IPS DF 6.9 (cell line): ENCODE data around the gene MEGF11.
A peak's percentile ranks its signal among the peaks of the same experiment; 100 is the strongest.

Experiments
- DNase-seq: peaks from one replicate; pipeline ENCODE4 v3.0.0-alpha.2; 2013; ENCODE audit warnings: low read depth, low spot score
- H3K27ac ChIP-seq: one replicate; pipeline ENCODE4 v1.5.1; 2013; ENCODE audit warnings: low read length, control low read depth
- H3K27me3 ChIP-seq: 2 replicates; pipeline ENCODE4 v1.6.1; 2013; ENCODE audit warnings: mild to moderate bottlenecking, low read length; ENCODE audit not compliant: control insufficient read depth, insufficient read depth
- H3K36me3 ChIP-seq: 2 replicates; pipeline ENCODE4 v1.6.1; 2013; ENCODE audit warnings: low read length; ENCODE audit not compliant: control insufficient read depth, insufficient read depth
- H3K4me1 ChIP-seq: 2 replicates; pipeline ENCODE4 v1.6.1; 2013; ENCODE audit warnings: low read length; ENCODE audit not compliant: control insufficient read depth, insufficient read depth
- H3K4me3 ChIP-seq: 2 replicates; pipeline ENCODE4 v1.5.1; 2013; ENCODE audit warnings: mild to moderate bottlenecking, low read length
- H3K9me3 ChIP-seq: 2 replicates; pipeline ENCODE4 v1.6.1; 2013; ENCODE audit warnings: low read length, inconsistent platforms; ENCODE audit not compliant: control insufficient read depth, insufficient read depth
- WGBS: extraction: QIAGEN DNeasy Blood & Tissue Kit; methylation state at CpG from one replicate; pipeline ENCODE4 v1.1.7; 2013; ENCODE audit warnings: mixed read lengths, missing lambda C conversion rate; ENCODE audit not compliant: insufficient read length, insufficient coverage; 5-methylcytosine and 5-hydroxymethylcytosine counted together

MEGF11 gene

GRCh38 chr15:66156310-66156975, 97.1 kb downstream of the MEGF11 start:
- Histone ChIP-seq H3K4me3 (no peak overlapping the region), H3K27ac (no peak overlapping the region)
- no peak for DNase-seq

GRCh38 chr15:66155065-66155464, 98.5 kb downstream of the MEGF11 start:
- Histone ChIP-seq H3K4me3 (no peak overlapping the region), H3K36me3 (no peaks in the 10 kb centered on the region), H3K4me1 (no peaks in the 10 kb centered on the region), H3K27me3 (no peaks in the 10 kb centered on the region), H3K9me3 (no peaks in the 10 kb centered on the region), H3K27ac (no peak overlapping the region)
- WGBS = no CpG with 5 or more reads among the region's 5 CpGs
- no peak for DNase-seq

More at GRCh38 chr15:66156310-66156975, 97.1 kb downstream of the MEGF11 start:
- Histone ChIP-seq H3K36me3 (no peaks in the 10 kb centered on the region), H3K4me1 (0 out of 2 replicates have a peak, but pooled peaks cover 2% of the 10 kb centered on the region), H3K27me3 (no peaks in the 10 kb centered on the region), H3K9me3 (no peaks in the 10 kb centered on the region)
- WGBS = no CpG with 5 or more reads among the region's 10 CpGs

GRCh38 chr15:66154581-66154980, 99.0 kb downstream of the MEGF11 start:
- DNase-seq = no peak
- Histone ChIP-seq H3K36me3 (no peaks in the 10 kb centered on the region), H3K4me1 (no peaks in the 10 kb centered on the region), H3K9me3 (no peaks in the 10 kb centered on the region), H3K4me3 (no peak overlapping the region), H3K27me3 (no peaks in the 10 kb centered on the region), H3K27ac (no peak overlapping the region)
- no CpG with 5 or more reads among the region's 4 CpGs for WGBS

- no peak for DNase-seq
- no CpG with 5 or more reads among the region's 15 CpGs for WGBS
- Histone ChIP-seq H3K27me3 (no peaks in the 10 kb centered on the region), H3K4me3 (no peak overlapping the region), H3K4me1 (no peaks in the 10 kb centered on the region), H3K27ac (no peak overlapping the region), H3K36me3 (no peaks in the 10 kb centered on the region), H3K9me3 (no peaks in the 10 kb centered on the region)
Observed at GRCh38 chr15:66153549-66154415, 99.8 kb downstream of the MEGF11 start.

GRCh38 chr15:66152650-66153049, 100.9 kb downstream of the MEGF11 start:
- H3K27me3 ChIP-seq = no peaks in the 10 kb centered on the region
- no peak overlapping the region for H3K4me3 ChIP-seq
- no peak for DNase-seq
- no peaks in the 10 kb centered on the region for H3K4me1 ChIP-seq
- no peak overlapping the region for H3K27ac ChIP-seq
- WGBS = no CpG with 5 or more reads among the region's 10 CpGs
- no peaks in the 10 kb centered on the region for H3K9me3 ChIP-seq
- H3K36me3 ChIP-seq = no peaks in the 10 kb centered on the region

GRCh38 chr15:66151809-66152208, 101.7 kb downstream of the MEGF11 start:
- no peaks in the 10 kb centered on the region for H3K9me3 ChIP-seq
- H3K36me3 ChIP-seq = no peaks in the 10 kb centered on the region
- H3K4me1 ChIP-seq = no peaks in the 10 kb centered on the region
- H3K27me3 ChIP-seq = no peaks in the 10 kb centered on the region
- no peak overlapping the region for H3K4me3 ChIP-seq
- DNase-seq = peak; percentile 16
- no peak overlapping the region for H3K27ac ChIP-seq
- WGBS = no CpG with 5 or more reads among the region's 7 CpGs

GRCh38 chr15:66149871-66150270, 103.7 kb downstream of the MEGF11 start:
- no CpG with 5 or more reads among the region's 9 CpGs for WGBS
- Histone ChIP-seq H3K4me3 (no peak overlapping the region), H3K9me3 (no peaks in the 10 kb centered on the region), H3K27ac (no peak overlapping the region), H3K27me3 (no peaks in the 10 kb centered on the region), H3K36me3 (no peaks in the 10 kb centered on the region), H3K4me1 (no peaks in the 10 kb centered on the region)
- no peak for DNase-seq

- Histone ChIP-seq H3K4me1 (no peaks in the 10 kb centered on the region; the same call in 1 of the 2 replicates), H3K27me3 (no peaks in the 10 kb centered on the region), H3K36me3 (no peaks in the 10 kb centered on the region), H3K9me3 (no peaks in the 10 kb centered on the region), H3K27ac (no peak overlapping the region), H3K4me3 (no peak overlapping the region)
- WGBS = no CpG with 5 or more reads among the region's 2 CpGs
- DNase-seq = no peak
Observed at GRCh38 chr15:66148187-66148586, 105.4 kb downstream of the MEGF11 start.

GRCh38 chr15:66147440-66147839, 106.1 kb downstream of the MEGF11 start:
- no peaks in the 10 kb centered on the region for H3K27me3 ChIP-seq
- H3K4me1 ChIP-seq = no peaks in the 10 kb centered on the region; the same call in 1 of the 2 replicates
- H3K27ac ChIP-seq = no peak overlapping the region
- no peaks in the 10 kb centered on the region for H3K36me3 ChIP-seq
- DNase-seq = no peak
- no peaks in the 10 kb centered on the region for H3K9me3 ChIP-seq
- WGBS = no CpG with 5 or more reads among the region's 3 CpGs
- H3K4me3 ChIP-seq = no peak overlapping the region

- no peaks in the 10 kb centered on the region for H3K27me3 ChIP-seq
- no peak overlapping the region for H3K27ac ChIP-seq
- H3K36me3 ChIP-seq = no peaks in the 10 kb centered on the region
- no peaks in the 10 kb centered on the region for H3K9me3 ChIP-seq
- no peak for DNase-seq
- no CpG with 5 or more reads among the region's 6 CpGs for WGBS
- no peaks in the 10 kb centered on the region; the same call in 1 of the 2 replicates for H3K4me1 ChIP-seq
- no peak overlapping the region for H3K4me3 ChIP-seq
Observed at GRCh38 chr15:66145726-66146182, 107.8 kb downstream of the MEGF11 start.
